ENCODE measurements around the gene BAIAP2L2. TPM values are rescaled to one million over a fixed set of nuclear protein-coding genes. Genes with fewer than 3 reads are reported as not detected.

BAIAP2L2 gene
- total RNA-seq, 1 donor from 2014 or later: 1.6 TPM

GRCh38 chr22:38046070-38046748 lies 64.3 kb downstream of the BAIAP2L2 start:
- no peak overlapping the region for H3K27ac Mint-ChIP-seq
- H3K27me3 Mint-ChIP-seq (ENCODE audit: low read depth): peaks cover 6% of the 10 kb centered on the region
- no peak overlapping the region for H3K4me3 Mint-ChIP-seq
- TF ChIP-seq CTCF (IDR thresholded peaks at IDR 0.05; ENCODE audit: unreplicated experiment): no peak
- no peaks in the 10 kb centered on the region for H3K9me3 Mint-ChIP-seq
- H3K36me3 Mint-ChIP-seq: no peaks in the 10 kb centered on the region
- no peaks in the 10 kb centered on the region for H3K4me1 Mint-ChIP-seq
- DNase-seq (ENCODE audit: low spot score in 2 of 2, unreplicated experiment in 2 of 2): no peak

GRCh38 chr22:38043151-38044039 lies 67.1 kb downstream of the BAIAP2L2 start:
- Mint-ChIP-seq H3K27ac (no peak overlapping the region), H3K4me1 (no peaks in the 10 kb centered on the region), H3K9me3 (no peaks in the 10 kb centered on the region), H3K36me3 (no peaks in the 10 kb centered on the region), H3K27me3 (ENCODE audit: low read depth) (peaks cover 2% of the 10 kb centered on the region), H3K4me3 (no peak overlapping the region)
- no peak for DNase-seq (ENCODE audit: low spot score in 2 of 2, unreplicated experiment in 2 of 2)
- no peak for TF ChIP-seq CTCF (IDR thresholded peaks at IDR 0.05; ENCODE audit: unreplicated experiment)

GRCh38 chr22:38042488-38042790 lies 68.0 kb downstream of the BAIAP2L2 start:
- Mint-ChIP-seq H3K27me3 (ENCODE audit: low read depth) (peaks cover 2% of the 10 kb centered on the region), H3K9me3 (no peaks in the 10 kb centered on the region), H3K4me3 (no peak overlapping the region), H3K36me3 (no peaks in the 10 kb centered on the region), H3K27ac (no peak overlapping the region), H3K4me1 (no peaks in the 10 kb centered on the region)
- DNase-seq (ENCODE audit: low spot score in 2 of 2, unreplicated experiment in 2 of 2): no peak
- TF ChIP-seq CTCF (IDR thresholded peaks at IDR 0.05; ENCODE audit: unreplicated experiment): no peak

GRCh38 chr22:38041760-38042487 lies 68.6 kb downstream of the BAIAP2L2 start:
- DNase-seq (ENCODE audit: low spot score in 2 of 2, unreplicated experiment in 2 of 2): no peak
- Mint-ChIP-seq H3K9me3 (no peaks in the 10 kb centered on the region), H3K27ac (no peak overlapping the region), H3K4me3 (no peak overlapping the region), H3K4me1 (no peaks in the 10 kb centered on the region), H3K27me3 (ENCODE audit: low read depth) (no peaks in the 10 kb centered on the region), H3K36me3 (no peaks in the 10 kb centered on the region)
- TF ChIP-seq CTCF (IDR thresholded peaks at IDR 0.05; ENCODE audit: unreplicated experiment): no peak

GRCh38 chr22:38040953-38041759 lies 69.3 kb downstream of the BAIAP2L2 start:
- Mint-ChIP-seq H3K4me1 (no peaks in the 10 kb centered on the region), H3K4me3 (no peak overlapping the region), H3K9me3 (no peaks in the 10 kb centered on the region), H3K27ac (no peak overlapping the region), H3K27me3 (ENCODE audit: low read depth) (no peaks in the 10 kb centered on the region), H3K36me3 (no peaks in the 10 kb centered on the region)
- TF ChIP-seq CTCF (IDR thresholded peaks at IDR 0.05; ENCODE audit: unreplicated experiment): no peak
- DNase-seq (ENCODE audit: low spot score in 2 of 2, unreplicated experiment in 2 of 2): no peak

Data from mesothelial cell of epicardium (in vitro differentiated cells).